HG02938 (cell line): ENCODE measurements around the gene KRTAP10-4.
"Not testable (repeated sequence)": the region's sequence is repeated elsewhere in the genome, so short reads cannot be mapped to it uniquely, and the experiment has no call there.

Experiments used
- ATAC-seq: cut with Tn5 transposase; IDR thresholded peaks from one replicate; pipeline ENCODE4 v1.9.1; 2021; ENCODE audit warnings: mild to moderate bottlenecking, moderate library complexity; ENCODE audit not compliant: unreplicated experiment

The KRTAP10-4 gene

DNA sequence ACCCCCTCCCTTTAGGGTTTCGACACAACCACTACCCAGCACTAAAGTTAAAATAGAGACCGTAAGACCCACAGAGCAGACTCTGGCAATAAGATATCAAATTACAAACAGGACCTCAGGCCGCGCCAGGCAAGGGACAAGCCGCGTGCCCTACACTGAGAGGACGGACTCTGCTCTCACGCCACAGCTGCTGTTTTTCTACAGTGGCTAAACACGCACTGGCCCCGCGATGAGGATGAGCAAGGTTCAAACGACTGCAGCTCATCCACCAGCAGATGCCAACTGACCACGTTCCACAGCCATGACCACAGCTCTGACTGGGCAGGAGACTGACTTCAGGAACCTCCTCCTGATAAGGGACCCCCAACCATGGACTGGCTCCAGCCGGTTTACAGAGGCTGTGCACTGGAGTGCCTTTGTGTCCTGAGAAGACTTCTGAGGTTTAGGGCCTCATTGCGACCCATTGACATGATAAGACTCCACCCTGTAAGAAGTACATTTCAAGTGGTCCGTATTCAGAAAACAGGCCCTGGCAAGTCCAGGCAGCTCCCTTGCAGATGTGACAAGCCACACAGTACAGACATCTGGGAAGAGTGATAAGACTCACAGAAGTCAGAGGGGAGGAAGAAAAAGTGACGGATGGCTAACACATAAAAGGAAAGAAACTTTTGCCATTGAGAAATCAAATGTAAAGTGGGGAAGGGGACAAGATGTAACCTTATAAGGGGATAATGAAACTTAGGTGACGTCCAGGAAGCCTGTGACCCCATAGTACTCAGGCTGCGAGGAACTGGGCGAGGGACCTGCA, 20.3 kb downstream of the KRTAP10-4 start:
- no peak for ATAC-seq

DNA sequence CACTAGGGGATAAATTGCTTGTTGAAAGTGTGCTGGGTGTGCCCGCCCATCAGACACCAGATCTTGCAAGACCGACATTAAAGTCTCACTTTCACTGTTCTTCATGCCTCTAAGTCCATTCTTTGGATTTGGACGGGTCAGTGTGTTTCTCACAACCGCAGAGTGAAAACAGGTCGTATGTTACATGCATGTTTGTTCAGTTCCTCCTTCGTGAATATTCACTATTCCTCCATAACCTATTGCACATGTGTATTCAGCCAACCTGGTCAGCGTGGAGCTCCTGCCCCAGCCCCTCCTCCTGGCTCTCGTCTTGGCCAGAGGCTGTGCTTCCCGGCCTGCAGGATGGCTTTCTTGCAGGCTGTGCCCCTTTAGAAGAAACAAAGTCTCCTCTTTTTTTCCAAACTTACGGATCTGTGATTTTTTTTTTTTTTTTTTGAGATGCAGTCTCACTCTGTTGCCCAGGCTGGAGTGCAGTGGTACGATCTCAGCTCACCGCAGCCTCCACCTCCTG, 20.9 kb downstream of the KRTAP10-4 start:
- no peak for ATAC-seq

DNA sequence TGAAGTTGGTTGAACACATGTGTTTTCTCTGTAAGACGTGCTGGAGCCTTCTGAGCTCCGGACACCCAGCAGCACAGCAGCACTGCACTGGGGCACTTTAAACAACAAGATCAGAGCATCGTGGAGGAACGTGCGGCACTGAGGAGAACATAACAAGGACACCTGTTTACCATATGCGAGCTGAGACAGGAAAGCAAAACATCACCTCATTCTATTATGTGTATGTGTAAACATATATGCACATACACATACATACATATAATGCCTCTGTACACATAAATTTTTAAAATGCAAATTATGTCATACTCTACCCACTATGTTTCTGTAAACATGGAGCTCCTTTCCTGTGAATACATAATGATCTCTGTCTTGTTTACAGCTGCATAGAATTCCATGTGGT, 22.0 kb downstream of the KRTAP10-4 start:
- ATAC-seq, result no peak

DNA sequence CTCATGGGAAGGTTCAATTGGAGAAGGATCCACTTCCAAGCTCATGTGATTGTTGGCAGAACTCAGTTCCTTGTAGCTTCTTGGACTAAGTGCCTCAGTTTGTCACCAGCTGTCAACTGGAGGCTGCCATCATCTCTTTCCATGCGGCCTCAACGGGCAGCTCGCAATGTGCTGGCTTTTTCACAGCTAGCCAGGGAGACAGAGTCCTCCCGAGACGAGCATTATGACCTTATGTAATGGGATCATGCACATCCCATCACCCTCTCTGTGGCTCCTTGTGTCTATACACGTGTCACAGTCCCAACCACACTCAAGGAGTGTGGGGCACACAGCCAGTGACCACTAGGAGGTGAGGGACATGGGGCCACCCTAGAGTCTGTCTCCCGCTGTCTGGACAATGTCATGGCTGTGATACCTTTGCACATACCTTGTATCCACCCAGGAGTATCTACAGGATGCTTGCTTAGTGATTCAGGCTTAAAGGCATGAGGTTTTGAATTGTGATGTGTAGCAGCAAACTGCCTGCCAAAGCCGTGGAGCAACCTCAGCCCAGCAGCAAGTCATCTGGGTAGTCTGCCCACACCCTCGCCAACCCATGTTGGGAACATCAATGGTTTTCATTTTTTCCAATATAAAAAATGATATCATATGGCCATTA, 22.7 kb downstream of the KRTAP10-4 start:
- ATAC-seq, result no peak

DNA sequence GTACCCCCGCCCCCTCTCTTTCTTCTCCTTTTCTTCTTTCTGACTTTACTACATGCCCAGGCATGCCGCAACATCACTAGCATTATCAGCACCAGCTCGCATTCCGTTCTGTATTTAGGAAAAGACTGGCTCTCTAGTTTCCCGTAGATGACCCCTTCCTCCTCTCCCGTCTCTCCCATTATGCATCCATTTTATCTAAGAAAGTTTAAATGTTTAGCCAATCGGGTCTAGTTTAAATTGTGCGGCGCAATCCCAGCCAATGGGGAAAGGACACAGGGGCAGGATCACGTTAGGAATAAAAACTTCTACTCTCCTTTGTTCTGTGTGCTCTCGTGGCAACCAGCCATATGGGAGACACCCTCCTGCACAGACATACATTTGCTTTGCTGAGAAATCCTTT, 24.5 kb downstream of the KRTAP10-4 start:
- no peak for ATAC-seq

DNA sequence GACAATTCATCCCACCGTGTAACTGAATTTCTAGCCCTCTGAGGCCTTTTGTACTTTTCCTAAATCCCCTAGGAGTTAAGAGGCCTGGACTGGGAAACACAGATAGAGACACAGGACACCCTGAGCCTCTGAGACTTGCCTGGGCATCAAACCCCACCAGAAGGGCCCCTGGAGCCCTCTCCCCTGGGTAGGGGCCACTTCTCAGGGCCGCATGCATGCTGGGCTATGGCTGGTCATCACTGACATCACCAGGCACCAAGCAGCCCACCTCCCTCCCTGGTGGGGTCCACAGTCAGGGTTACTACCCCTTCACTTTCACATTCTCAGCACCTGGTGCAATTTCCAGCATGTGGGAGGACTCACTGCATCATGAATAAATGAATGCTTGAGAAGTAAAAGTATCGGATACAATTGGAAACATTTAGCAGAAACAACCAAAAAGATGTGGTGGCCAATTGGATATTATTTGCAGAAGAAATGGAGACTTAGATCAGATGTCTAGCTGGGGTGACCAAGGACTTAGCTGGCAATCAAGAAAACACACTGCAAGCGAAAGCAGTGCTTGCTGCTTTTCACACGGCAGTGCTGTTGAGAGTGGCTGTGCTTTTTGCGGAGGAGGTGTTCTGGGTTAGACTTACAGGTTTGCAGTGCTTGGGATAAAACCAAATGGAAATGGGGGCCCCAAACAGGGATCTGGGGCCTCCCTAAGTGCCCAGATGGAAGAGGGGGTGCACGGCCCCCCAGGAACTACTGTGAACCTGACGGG, 25.9 kb downstream of the KRTAP10-4 start:
- no peak for ATAC-seq

DNA sequence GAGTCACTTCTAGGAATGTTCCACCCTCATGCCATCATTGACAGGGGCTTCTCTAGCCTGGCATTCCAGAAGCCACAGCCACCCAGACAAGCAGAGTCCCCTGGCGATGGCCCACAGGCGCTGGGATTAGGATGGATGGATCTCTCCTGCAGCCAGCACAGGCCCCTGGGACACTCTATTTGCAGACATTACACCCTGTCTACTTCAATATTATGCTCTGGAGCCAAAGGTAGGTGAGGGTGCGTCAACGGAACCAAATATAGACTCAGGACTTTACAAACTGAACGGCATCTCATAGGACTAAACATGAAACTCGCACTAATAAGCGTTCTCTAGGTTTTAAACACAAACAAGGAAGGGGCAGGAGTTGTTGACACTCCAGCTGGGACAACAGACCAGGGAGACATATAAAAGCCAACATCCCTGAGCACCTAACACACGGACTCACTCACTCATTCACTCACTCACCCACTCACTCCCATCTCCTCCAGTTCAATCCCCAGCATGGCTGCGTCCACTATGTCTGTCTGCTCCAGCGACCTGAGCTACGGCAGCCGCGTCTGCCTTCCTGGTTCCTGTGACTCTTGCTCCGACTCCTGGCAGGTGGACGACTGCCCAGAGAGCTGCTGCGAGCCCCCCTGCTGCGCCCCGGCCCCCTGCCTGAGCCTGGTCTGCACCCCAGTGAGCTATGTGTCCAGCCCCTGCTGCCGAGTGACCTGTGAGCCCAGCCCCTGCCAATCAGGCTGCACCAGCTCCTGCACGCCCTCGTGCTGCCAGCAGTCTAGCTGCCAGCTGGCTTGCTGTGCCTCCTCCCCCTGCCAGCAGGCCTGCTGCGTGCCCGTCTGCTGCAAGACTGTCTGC, 26.8 kb downstream of the KRTAP10-4 start, which contains the start of gene KRTAP10-7:
Gene KRTAP10-7, plus strand, starts transcription at position 480 of the 861 bp plus-strand sequence. Its CDS starts 25 bp downstream, at position 505.
- not testable (repeated sequence) for ATAC-seq

DNA sequence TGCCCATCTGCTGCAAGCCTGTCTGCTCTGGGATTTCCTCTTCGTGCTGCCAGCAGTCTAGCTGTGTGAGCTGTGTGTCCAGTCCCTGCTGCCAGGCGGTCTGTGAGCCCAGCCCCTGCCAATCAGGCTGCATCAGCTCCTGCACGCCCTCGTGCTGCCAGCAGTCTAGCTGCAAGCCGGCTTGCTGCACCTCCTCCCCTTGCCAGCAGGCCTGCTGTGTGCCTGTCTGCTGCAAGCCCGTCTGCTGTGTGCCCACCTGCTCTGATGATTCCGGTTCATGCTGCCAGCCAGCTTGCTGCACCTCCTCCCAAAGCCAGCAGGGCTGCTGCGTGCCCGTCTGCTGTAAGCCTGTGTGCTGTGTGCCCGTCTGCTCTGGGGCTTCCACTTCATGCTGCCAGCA, 27.6 kb downstream of the KRTAP10-4 start:
- ATAC-seq, result not testable (repeated sequence)

DNA sequence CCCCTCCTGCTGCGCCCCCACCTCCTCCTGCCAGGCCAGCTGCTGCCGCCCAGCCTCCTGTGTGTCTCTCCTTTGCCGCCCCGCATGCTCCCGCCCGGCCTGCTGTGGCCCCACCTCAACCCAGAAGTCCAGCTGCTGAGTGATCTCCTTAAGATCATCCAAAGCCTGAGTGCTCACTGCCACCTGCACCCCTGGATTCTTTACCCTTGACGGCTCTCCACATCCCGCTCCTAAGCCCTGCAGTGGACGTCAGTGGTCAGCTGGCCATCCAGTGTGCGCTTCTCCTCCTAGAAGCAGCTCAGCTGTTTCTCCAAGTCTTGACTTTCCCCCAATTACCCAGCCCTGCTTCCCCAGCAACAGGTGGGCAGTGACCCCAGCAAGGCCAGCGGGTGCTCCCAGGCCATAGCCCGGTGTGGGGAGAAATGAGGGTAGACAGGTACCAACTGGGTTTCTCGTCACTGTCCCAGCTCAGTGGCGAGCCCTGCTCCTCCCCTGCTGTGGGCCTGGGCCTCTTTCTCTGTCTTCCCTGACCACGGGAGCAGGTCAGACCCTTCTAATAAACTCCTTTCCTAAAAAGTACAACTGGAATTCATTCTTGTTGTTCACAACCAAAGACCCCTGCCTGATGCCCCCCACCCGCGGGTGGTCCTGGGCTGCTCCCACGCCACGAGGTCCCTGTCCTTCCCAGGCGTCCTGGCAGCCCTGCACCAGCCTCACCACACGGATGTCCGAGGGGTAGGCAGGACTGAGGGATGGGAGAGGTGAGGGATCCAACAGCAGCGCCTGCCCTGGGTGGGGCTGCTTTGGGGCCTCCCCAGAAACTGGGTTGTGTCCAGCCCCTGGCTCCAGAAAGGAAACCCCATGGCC, 28.3 kb downstream of the KRTAP10-4 start:
- no peak for ATAC-seq

DNA sequence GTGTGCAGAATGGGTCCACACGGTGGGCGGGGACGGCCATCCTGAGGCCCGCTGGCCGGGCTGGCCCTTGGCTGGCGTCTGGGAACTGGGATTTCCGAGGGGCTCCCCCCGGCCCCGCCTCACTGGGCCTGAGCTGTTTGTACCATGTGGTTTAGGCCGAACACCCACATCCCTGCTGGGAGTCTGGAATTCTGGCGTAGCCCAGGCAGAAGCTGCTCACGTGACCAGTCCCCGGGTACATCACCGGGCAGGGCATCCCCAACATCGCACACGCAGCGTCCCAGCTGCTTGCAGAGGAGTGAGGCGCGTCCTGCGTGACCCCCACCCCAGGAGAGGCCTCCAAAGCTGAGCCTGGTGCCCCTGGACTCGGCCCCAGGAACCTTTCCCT, 28.9 kb downstream of the KRTAP10-4 start:
- no peak for ATAC-seq

DNA sequence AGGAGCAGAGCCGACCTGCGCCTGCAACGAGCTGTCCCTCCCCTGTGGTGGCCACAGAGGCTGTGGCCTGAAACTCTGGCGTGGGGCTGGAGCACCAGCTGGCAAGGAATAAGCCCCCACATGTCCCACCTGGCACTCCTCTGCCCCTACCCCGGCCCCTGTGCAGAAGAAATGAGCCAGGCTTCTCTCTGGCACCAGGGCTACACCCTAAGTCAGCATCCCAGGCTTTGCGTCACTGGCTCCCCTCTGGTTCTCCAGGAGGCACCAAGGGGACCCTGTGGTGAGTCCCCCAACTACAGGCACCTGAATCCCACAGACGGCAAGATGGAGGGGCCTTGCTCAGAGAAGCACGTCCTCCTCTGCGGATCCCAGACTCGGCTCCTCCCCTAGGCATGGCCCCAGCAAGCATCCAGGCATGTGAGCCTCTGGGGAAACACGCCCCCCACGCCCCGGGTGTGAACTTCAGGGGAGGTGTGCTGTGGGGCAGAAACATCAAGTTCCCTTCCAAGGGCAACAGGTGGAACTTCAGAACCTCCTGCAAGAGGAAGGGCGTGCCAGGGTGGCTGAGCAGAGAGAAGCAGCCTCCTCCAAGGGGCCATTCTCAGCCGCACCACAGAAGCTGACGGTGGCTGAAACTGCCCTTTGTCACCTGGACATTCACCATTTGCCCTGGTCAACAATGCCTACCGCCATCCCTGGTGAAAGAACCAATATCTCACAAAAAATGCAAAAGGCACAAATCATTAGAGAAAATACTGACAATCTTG, 29.8 kb downstream of the KRTAP10-4 start:
- ATAC-seq, result no peak

DNA sequence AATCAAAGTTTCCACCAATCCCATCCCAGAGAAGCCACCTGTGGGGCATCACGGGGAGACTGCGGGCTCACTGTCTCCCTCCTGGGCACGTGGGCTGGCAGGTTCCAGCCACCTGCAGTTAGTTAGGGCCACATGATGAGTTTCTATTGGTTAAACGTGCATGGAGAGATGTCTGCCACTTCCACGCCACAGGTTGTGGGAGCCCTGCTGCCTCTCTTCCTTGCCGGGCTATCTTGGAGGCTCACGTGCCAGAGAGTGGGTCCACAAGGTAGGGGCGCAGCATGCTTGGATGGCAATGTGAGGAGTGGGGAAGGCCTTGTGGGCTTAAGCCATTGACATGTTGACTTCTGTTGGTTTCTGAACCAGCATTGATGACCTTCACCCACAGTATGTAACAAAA, 30.4 kb downstream of the KRTAP10-4 start:
- no peak for ATAC-seq

DNA sequence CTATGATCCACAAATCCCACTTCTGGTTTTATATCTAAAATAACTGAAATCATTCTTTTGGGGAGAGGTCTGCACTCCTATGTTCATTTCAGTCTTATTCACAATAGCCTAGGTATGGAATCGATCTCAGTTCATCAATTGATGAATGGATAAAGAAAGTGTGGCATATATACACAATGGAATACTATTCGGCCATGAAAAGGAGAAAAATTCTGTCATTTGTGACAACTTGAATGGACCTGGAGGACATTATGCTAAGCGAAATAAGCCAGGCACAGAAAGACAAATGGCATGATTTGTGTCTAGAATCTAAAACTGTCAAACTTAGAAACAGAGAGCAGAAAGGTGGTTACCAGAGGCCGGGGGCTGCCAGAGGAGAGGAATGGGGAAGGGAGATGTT, 33.0 kb downstream of the KRTAP10-4 start:
- ATAC-seq, result no peak

DNA sequence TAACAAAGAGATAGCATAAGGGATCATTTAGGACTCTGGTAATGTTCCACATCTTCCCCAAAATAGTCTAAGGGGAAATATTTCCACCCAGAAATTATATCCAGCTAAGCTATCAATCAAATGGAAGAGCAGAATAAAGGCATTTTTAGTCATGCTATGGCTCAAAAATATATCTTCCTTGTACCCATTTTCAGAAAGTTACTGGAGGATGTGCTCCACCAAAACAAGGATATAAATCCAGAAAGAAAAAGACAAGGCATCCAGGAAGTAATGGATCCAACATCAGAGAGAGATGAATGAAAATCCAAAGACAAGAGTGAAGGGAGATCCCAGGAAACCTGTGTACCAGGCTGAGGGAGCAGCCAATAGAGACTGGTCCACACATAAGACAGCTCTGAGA, 35.7 kb downstream of the KRTAP10-4 start:
- no peak for ATAC-seq

DNA sequence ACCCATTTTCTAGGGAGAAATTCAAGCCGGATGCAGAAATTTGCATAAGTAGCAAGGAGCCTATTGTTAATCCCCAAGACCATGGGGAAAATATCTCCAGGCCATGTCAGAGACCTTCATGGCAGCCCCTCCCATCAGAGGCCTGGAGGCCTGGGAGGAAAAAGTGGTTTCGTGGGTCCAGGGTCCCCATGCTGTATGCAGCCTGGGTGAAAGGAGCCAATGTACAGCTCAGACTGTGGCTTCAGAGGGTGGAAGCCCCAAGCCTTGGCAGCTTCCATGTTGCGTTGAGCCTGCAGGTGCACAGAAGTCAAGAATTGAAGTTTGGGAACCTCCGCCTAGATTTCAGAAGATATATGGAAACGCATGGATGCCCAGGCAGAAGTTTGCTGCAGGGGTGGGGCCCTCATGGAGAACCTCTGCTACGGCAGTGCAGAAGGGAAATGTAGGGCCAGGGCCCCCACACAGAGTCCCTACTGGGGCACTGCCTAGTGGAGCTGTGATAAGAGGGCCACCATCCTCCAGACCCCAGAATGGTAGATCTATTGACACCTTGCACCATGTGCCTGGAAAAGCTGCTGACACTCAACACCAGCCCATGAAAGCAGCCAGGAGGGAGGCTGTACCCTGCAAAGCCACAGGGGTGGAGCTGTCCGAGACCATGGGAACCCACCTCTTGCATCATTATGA, 36.8 kb downstream of the KRTAP10-4 start:
- ATAC-seq, result not testable (repeated sequence)

DNA sequence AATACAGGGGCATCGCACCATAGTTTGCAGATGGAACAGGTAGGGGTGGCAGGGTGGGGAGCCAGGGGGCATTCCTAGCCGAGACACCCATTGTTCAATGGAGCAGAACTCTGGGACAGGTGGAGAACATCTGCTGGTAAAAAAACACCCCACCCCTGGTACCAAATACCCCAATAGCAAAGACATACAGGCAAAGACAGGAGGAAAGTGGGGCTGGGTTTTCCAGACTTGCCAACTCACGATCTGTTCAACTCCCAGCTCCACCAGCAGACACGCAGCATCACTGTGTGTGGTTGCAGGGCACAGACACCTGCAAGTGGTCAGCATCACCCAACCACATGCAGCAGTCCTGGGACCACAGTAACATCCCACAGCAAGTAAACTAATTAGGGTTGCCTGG, 38.0 kb downstream of the KRTAP10-4 start:
- no peak for ATAC-seq

DNA sequence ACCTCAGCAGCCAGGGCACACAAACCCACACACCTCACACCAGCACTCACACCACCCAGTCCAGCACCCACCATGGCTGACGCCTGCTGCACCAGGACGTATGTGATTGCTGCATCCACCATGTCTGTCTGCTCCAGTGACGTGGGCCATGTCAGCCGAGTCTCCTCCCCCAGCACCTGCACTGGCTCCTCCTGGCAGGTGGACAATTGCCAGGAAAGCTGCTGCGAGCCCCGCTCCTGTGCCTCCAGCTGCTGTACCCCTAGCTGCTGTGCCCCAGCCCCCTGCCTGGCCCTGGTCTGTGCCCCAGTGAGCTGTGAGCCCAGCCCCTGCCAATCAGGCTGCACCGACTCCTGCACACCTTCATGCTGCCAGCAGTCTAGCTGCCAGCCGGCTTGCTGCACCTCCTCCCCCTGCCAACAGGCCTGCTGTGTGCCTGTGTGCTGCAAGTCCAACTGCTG, 38.5 kb downstream of the KRTAP10-4 start, which contains the start of gene KRTAP10-8:
Gene KRTAP10-8, plus strand, starts transcription at position 51 of the 458 bp plus-strand sequence. Its CDS starts 22 bp downstream, at position 73.
- ATAC-seq, result no peak

DNA sequence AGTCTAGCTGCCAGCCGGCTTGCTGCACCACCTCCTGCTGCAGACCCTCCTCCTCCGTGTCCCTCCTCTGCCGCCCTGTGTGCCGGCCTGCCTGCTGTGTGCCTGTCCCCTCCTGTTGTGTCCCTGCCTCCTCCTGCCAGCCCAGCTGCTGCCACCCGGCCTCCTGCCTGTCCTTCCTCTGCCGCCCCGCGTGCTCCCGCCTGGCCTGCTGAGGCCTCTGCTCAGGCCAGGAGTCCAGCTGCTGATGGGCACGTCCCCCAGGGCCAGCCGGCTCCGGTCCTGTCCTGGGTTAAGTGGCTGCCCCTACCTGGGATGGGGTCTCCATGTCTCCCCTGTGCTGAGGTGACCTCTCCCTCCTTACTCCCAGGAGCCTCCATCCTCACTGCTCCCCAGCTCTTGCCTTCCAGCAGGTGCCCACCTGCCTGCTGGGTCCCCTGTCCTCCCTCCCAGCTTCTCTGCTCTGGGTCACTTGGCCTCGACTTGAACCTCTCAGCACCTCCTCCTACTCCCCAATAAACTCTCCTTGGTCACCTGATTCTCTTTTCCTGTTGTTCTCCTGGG, 39.2 kb downstream of the KRTAP10-4 start:
- ATAC-seq, result no peak
